ENCODE data around the gene GOPC.
"Not testable (repeated sequence)": the region's sequence is repeated elsewhere in the genome, so short reads cannot be mapped to it uniquely, and the experiment has no call there.

GOPC gene

DNA sequence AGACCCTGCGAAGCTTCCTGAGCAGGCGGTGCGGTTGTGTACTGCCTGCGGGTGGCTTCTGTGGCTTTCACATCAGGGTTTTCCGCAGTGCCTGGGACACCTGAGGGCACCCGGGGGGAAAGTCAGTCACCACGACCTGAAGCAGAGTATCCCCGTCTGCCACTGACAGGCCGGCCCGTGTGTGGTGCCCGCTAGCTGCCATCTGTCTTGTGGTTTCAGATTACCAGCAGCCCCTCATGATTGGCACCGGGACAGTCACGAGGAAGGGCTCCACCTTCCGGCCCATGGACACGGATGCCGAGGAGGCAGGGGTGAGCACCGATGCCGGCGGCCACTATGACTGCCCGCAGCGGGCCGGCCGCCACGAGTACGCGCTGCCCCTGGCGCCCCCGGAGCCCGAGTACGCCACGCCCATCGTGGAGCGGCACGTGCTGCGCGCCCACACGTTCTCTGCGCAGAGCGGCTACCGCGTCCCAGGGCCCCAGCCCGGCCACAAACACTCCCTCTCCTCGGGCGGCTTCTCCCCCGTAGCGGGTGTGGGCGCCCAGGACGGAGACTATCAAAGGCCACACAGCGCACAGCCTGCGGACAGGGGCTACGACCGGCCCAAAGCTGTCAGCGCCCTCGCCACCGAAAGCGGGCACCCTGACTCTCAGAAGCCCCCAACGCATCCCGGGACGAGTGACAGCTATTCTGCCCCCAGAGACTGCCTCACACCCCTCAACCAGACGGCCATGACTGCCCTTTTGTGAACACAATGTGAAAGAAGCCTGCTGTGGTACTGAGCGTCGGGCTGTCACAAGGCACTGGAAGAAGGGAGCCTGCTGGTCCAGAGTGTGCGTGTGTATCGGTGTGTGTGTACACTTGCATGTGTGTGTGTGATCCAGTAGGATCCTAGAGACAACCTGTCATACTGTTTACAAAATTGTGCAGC is 54.4 kb downstream of the GOPC start:
- DNase-seq: peak; percentile 58

DNA sequence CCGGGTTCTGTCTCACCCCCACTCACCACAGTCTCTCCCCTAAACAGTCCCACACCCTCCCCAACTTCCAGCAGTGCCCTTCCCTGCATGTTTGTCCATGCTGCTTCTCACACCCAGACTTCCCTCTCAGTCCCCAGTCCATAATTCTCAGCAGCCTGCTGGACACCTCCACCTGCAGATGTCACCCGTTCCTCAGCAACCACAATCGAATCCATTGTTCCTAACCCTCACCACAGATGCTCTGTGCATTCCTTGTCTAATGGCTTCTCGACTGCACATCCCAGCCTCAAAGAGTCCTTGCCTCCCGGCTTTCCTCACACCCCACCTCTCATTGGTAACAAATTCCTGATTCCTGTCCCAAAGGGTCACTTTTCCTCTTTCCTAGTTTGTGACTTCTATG is 55.6 kb downstream of the GOPC start:
- DNase-seq: no peak

DNA sequence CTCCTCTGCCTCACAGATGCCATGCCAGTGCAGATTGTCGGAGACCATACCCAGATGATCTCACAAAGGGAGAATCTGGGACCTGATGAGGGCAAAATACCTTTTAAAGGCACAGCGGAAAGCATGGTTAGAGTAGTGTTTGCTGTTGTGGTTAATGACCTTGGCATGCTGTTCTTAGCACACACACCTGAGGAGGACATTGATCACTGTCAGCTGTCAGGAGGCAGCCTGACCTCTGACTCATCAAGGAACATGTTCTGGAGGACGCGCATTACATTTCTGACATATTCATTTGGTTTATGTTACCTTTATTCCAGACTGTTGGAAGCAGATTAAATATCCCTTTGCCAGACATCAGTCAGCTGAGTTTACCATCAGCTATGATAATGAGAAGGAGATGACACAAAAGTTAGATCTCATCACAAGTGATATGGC is 57.1 kb downstream of the GOPC start:
- peak; percentile 29 for DNase-seq

DNA sequence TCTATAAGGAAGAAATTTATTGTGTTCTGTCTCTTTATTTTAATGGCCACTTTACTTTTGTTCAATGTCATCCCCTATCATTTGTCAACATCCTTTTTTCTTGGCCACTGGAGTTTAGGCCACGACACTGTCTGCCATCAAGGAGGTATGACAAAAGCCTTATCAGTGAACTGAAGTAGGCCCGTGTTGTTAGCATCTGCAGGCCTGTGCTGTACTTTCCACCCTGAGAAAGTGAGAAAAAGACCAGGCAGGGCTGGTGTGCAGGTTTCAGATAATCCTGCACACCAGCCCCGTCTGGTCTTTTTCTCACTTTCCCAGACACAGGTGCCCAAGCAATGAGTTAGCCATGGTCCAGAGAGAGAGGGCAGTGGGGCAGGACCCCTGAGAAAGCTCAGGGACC is 57.6 kb downstream of the GOPC start:
- no peak for DNase-seq

DNA sequence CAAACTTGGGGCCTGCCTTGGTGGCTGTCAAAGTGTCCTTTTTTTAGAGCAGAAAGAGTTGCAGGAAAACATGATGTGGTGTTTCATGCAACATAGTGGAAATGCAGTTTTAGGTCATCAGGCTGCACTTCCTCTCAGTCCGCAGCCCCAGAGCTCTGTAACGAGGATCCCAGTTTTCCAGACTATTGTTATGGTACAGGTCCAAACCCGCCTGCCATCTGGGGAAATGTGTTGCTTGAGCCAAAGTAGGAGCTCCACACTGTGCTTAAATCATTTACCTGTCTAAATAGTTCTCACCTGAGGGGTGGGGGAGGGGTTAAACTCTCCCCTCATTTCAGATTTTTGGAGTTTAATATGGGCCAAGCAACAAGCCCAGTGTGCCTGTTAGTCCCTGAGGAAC is 59.8 kb downstream of the GOPC start:
- DNase-seq: no peak

DNA sequence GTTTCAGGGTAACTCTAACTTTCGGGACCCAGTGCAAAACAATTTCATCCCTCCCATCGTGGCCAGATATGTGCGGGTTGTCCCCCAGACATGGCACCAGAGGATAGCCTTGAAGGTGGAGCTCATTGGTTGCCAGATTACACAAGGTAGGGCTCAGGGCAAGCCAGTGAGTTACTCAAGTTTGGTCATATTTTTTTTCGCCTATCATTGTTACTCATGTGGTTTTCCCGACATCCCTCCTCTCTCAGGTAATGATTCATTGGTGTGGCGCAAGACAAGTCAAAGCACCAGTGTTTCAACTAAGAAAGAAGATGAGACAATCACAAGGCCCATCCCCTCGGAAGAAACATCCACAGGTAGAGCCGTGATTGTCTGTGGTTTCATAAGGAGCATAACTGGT is 61.6 kb downstream of the GOPC start:
- no peak for DNase-seq

DNA sequence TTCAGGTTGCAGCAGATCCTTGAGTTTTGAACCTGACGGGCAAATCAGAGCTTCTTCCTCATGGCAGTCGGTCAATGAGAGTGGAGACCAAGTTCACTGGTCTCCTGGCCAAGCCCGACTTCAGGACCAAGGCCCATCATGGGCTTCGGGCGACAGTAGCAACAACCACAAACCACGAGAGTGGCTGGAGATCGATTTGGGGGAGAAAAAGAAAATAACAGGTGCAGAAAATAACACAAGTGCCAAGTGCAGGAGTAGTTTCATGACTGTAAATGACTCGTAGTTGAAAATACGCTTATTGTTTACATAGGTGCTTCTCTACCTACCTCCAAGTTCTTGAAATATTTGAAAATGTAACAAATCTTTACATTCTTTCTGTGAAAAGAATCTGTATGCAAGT is 63.7 kb downstream of the GOPC start:
- no peak for DNase-seq

DNA sequence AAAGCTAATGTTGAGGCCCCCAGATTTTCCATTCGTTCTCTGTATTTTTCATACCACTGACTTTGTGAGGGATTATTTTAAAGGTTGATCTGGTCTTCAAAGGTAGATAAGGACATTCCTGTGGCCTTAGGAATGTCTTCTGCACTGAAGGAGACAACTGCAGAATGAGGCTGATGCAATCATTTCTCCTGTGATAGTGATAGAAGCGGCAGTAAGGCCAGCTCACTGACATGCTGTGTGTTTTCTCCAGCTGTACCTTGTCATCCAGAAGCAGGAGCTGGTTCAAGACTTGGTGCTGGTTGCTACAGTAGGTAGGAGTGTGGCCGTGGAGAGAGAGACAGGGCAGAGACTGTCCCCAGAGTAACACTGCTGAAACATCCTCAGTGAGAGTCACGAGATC is 66.0 kb downstream of the GOPC start:
- DNase-seq: peak; percentile 34

DNA sequence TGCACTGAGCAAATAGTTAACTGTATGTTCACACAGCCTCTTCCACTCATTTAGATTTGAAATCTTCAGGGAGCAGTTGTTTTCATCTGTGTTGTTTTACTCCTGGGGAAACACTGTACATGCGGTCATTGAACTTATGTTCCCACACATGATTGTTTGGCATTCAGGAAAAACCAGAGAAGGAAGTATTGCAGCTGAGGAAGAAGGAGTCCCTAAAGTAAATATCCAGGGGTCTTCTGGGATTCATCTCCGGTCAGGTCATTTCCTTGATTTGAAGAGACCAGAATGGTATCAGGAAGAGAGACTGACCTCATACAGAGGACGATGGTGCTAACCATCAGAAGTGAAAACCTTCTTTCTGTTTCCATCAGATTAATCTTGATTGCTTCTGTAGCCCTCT is 67.3 kb downstream of the GOPC start:
- no peak for DNase-seq

DNA sequence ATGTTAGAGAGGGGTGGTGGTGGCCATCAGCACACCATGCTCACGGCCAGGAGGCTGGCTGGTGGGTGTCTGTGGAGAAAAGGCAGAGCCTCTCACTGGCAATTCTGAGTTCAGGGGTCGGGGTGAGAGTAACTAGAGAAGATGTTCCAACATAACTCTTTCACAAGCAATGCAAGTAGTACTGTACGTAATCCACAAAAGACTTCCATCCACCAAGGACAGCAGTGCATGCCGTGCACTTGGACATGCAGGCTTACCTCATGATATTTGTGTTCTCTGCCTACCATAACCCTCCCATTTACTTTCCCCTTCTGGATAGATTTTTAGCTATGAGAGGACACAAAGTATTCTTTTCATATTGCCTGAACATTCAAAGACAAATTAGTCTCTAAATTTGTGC is 68.5 kb downstream of the GOPC start:
- DNase-seq: no peak

DNA sequence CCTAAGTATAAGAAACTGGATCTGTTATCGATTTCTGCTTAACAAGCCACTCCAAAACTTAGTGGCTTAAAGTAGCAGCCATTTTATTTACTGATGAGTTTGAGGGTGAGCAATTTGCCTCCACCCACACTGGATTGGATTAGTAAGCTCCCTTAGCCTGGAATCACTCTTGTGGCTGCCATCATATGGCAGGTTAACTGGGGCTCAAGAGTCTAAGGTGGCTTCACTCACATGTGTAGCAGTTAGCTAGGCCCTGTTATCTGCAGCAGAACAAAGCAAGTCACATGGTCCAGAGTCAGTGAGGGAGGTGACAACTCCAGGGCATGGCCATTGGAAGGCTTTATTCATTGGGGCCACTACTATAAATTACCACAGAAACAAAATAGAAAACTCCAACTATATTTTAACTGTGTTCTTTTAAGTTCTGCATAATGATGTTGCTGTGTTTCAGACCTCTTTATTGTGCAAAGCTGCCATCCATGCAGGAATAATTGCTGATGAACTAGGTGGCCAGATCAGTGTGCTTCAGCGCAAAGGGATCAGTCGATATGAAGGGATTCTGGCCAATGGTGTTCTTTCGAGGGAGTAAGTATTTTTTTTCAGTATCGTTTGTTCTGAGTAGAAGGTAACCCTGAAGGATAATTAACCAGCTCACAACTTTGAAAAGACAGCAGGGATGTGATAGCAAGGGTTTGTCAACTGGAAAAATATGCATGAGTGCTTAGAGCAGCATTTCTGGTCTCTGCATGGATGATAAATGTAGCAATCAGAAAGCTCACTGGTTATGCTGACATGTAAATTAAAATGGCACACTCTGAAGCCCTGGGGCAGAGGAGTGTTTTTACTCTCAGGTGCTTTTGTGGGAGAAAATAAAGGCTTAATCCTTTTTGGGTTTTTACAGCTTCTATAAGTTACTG is 70.2 kb downstream of the GOPC start:
- DNase-seq: peak; percentile 23

DNA sequence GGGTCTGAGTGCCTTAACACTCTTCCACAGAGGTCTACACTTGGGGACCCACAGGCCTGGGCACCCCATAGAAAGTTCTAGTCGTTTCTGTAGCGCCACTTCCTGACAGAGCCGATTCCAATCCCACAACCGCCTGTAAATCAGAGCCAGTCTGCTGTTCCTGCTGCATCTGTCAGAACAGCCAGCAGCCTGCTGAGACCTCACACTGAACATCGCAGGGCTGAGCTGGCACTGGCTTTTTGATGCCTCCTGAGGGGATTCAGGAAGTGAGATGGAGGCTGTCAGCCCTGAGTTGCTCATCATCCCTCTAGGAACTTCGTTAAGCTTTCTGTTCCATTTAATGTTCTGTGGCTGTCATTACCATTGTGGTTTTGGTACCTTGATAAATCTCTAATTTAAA is 71.0 kb downstream of the GOPC start:
- no peak for DNase-seq

DNA sequence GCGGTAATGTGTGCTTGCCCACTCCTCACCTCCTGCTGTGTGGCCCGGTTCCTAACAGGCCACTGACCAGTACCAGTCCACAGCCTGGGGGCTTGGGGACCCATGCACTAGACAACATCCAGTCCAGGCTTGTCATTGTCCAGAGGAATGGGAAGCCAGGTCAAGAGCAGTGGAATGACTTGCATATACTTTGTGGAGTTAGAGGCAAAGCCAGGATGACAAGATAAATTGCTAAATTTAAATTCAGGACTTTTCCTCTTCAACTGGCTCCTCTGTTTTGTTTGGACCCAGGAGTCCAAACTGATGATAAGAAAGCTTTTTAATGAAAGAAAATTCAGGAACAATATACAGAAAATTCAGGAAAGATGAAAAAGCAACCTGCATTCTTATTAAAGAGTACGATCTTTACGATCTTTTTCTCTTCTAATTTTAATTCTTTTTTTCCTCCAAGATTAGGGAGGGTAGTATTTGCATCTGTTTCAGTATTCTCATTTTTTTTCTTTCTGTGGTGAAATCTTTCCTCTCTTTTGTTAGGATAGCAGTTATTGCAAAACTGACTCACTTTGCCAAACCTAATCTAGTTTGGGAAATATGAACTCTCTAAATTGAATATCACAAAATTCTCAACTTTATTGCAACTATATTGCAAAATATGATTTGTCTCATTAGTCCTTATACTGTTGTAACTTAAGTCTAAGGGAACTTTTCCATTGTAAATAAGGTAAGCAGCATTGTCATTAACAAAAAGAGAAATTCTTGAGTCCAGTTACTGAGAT is 71.7 kb downstream of the GOPC start:
- no peak for DNase-seq

DNA sequence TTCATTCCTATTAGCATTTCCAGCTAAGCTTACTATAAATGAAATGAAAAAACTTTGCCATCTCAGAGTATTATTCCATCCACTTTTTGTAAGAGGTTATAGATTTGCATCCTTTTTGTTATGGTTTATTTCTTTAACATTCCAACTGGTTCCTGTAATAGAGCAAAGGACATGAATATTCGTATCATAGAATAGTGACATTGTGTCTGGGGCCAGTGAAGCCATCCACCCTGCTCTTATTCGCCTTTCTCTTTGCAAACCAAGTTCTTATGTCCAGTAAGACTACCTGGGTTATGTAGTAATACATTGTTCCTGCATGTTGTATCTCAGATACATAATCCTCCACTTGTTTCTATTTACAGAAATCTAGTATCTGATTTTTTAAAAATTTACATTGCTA is 76.7 kb downstream of the GOPC start:
- DNase-seq: no peak

DNA sequence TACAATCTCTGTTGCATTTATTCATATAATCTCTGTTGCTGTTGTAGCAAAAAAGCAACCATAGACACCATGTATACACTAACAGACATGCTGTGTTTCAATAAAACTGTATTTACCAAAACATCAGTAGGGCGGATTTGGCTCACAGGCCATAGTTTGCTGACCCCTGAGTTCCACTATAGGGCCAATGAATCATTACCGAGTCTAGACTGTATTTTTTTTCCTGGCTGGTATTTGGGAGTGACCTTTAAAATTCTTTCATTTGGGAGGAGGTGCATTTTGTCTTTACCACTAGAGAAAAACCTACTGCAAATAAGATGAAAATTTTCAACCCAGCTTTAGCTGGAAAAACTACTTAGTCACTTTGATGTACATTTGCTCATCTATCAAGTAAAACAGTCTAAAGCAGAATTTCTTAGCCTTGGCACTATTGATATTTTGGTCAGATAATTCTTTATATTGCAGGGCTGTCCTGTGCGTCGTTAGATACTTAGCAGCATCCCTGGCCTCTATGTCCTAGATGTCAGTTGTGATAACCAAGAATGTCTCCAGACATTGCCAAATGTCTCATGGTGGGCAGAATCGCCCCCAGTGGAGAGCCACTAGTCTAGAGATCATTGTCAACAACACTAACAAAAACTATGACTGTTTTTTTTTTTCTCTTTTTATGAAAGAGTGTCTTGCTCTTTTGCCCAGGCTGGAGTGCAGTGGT is 80.4 kb downstream of the GOPC start:
- peak; percentile 8 for DNase-seq

DNA sequence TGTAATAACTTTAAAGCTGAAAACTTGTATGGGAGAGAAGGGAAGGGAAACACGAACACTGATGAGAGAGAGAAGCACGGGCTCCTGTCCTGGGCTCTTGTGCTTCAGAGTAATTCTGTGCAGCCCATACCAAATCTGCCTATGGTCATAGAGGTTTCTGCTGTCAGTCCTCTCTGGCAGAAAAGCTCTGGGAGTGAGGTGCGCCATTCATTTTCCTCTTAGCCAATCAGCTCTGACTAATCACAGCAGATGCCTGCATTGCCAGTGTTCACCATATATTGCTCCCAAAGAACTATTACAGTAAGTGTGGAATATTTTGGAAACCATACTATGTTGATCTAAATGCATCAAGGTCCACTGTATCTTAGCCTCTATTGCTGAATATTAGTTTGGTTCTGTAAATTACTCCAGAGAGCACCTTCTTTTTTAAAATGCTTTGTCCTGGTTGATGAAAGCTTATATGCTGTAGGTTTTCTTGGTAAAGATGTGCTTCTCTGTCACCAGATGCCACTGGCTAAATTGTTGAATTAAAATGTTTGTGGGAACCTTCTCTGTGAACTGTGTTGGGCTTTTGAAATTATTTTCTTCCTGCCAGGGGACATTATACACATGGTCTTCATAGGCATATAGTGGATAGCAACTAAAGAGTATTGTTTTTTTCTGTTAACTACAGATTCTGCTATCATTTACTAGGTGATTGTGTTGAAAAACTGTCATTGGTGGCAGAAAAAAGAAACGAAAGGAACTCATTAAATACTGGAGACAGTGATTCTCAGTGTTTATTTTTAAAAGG is 81.5 kb downstream of the GOPC start:
- no peak for DNase-seq

DNA sequence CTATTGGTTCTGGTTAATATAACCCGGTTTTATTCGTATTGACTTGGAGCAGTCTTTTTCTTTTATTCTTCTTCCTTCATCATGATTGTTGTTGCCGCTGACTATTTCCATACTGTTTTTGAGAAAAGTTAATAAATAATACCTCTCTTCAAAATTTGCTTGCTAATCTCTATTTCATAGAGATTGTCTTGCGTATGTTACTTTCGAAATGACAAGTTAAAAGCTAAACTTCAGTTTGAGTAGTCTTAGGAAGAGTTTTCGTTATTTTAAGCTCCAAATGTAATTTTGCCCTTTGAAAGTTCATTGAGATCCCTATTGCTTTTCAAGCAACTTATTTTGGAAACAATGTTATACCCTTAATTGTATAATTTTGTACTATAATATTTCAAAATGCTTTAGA is 83.4 kb downstream of the GOPC start:
- DNase-seq: no peak

DNA sequence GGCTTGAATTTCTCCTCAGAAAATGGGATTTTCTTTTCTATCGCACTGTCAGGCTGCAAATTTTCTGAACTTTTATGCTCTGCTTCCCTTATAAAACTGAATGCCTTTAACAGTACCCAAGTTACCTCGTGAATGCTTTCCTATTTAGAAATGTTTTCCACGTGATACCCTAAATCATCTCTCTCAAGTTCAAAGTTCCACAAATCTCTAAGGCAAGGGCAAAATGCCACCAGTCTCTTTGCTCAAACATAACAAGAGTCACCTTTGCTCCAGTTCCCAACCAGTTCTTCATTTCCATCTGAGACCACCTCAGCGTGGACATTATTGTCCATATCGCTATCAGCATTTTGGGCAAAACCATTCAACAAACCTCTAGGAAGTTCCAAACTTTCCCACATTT is 84.3 kb downstream of the GOPC start:
- DNase-seq: not testable (repeated sequence)

DNA sequence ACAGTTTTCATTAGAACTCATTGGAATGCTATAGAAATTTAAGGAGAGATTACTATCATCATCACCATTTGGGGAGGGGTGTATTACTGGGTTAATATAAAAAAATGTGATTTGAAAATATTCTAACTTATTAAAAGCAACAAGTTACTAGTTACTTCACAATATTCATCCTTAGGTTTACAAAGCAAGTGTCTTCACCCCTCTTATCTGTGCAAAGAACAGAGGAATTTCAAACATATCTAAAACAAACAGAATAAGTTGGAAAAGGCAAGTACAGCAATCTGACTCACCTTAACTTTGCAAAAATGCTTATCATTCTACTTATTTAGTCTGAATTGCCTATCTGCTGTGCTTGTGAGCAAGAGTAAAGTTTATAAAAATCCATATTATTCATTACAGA is 87.0 kb downstream of the GOPC start:
- no peak for DNase-seq

DNA sequence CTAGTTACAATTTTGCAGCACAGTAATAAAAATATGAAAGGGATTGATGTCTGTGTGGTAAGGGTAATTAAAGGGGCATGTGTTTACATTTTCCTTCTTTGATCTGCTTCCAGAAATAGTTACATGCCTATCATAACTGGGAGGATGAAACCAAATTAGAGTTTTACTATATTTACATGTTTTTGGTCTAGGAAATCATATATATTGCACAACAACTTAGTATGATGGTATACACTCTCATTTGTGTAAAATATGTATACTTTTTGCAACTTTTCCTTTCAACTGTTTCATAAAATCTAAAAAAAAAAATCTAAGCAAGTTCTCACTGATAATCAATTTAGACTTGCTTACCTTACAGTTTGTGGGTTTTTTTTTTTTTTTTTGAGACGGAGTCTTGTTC is 87.7 kb downstream of the GOPC start:
- DNase-seq: no peak

DNA sequence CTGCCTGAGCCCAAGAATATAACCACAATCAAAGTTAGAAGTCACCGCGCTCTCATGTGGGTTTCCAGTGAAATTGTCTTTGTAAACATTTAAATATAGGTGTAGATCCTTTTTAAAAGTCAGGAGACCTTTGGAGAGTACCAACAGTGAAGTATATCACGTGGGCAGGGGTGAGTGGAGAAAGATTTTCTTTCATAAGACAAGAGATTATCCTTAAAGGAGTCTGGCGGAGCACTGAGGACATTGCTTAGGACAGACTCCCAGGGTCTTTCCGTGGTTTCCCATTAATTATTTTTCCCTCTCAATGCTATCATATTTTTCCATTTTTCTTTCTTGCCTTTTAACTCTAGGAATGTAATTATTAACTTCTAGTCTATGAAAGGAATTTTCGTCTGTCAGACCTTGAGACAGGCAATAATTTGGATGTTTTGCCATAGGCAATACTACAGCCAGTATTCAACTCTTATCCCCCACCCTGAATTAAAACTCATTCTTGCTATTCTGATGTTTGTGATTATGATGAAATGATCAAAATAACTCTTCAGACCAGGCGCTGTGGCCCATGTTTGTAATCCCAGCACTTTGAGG is 88.4 kb downstream of the GOPC start:
- DNase-seq: peak; percentile 34

Data from kidney glomerular epithelial cell (primary cell).